Measurements from ENCODE around the gene S100A5.

GRCh38 chr1:153571706-153572105, 31.0 kb upstream of the S100A5 start:
- TF ChIP-seq CTCF (conservative IDR thresholded peaks at IDR 0.05; ENCODE audit: low read length) (no peak), EZH2phosphoT487 (IDR thresholded peaks at IDR 0.05; ENCODE audit: borderline replicate concordance) (no peak)
